Ectodermal cell (in vitro differentiated cells): ENCODE results near the gene IFT80.

Source experiments
- H3K27ac ChIP-seq: 2 replicates; pipeline ENCODE4 v1.7.0; 2013; ENCODE audit warnings: mild to moderate bottlenecking, low read depth, low read length; ENCODE audit not compliant: insufficient read depth, poor library complexity, severe bottlenecking
- H3K27me3 ChIP-seq: 2 replicates; pipeline ENCODE4 v1.7.0; 2013; ENCODE audit warnings: mild to moderate bottlenecking, low read length; ENCODE audit not compliant: insufficient read depth, control insufficient read depth, poor library complexity, severe bottlenecking
- H3K36me3 ChIP-seq: one replicate; pipeline ENCODE4 v1.7.0; 2013; ENCODE audit warnings: low read length; ENCODE audit not compliant: control insufficient read depth, insufficient read depth
- H3K4me1 ChIP-seq: one replicate; pipeline ENCODE4 v1.7.0; 2013; ENCODE audit warnings: low read length; ENCODE audit not compliant: control insufficient read depth, insufficient read depth
- H3K4me3 ChIP-seq: 2 replicates; pipeline ENCODE4 v1.7.0; 2013; ENCODE audit warnings: low read depth, low read length, control low read depth; ENCODE audit not compliant: insufficient read depth
- H3K9me3 ChIP-seq: 2 replicates; pipeline ENCODE4 v1.7.0; 2013; ENCODE audit warnings: mild to moderate bottlenecking, low read length, moderate library complexity; ENCODE audit not compliant: control insufficient read depth
- WGBS, 2 experiments: methylation state at CpG; one replicate each; pipeline ENCODE4 v1.1.7; 2013; ENCODE audit warnings: missing lambda C conversion rate in 2 of 2; 5-methylcytosine and 5-hydroxymethylcytosine counted together

Gene IFT80

GRCh38 chr3:160227419-160227818 is 171.6 kb downstream of the IFT80 start:
- Histone ChIP-seq H3K27me3 (peaks cover 70% of the 10 kb centered on the region), H3K9me3 (no peaks in the 10 kb centered on the region), H3K27ac (no peak overlapping the region), H3K4me1 (peaks cover 8% of the 10 kb centered on the region), H3K36me3 (no peaks in the 10 kb centered on the region), H3K4me3 (no peak overlapping the region)
- WGBS, 2 experiments: 88 to 89% methylated on average over 2 of the region's 3 CpGs

GRCh38 chr3:160226026-160226907 is 172.8 kb downstream of the IFT80 start:
- H3K27ac ChIP-seq: no peak overlapping the region
- H3K27me3 ChIP-seq: peaks cover 78% of the 10 kb centered on the region
- WGBS, 2 experiments: 3 to 4% methylated on average over 87 of the region's 87 CpGs
- no peaks in the 10 kb centered on the region for H3K36me3 ChIP-seq
- H3K4me1 ChIP-seq: peaks cover 8% of the 10 kb centered on the region
- peak overlapping the region; percentile 37 for H3K4me3 ChIP-seq
- H3K9me3 ChIP-seq: no peaks in the 10 kb centered on the region

GRCh38 chr3:160225176-160226025 is 173.6 kb downstream of the IFT80 start, which contains the start of gene C3orf80:
C3orf80 (plus strand) TSS chr3:160225422; CDS start chr3:160225636, 214 bp downstream.
- 1% methylated on average over 104 of the region's 104 CpGs for WGBS, 2 experiments
- no peak within 1 kb of the TSS for H3K27ac ChIP-seq
- no peaks in the 10 kb centered on the region for H3K9me3 ChIP-seq
- H3K27me3 ChIP-seq: peaks cover 79% of the 10 kb centered on the region
- no peaks in the 10 kb centered on the region for H3K36me3 ChIP-seq
- H3K4me1 ChIP-seq: peaks cover 8% of the 10 kb centered on the region
- peak within 1 kb of the TSS; percentile 37 for H3K4me3 ChIP-seq

DNA sequence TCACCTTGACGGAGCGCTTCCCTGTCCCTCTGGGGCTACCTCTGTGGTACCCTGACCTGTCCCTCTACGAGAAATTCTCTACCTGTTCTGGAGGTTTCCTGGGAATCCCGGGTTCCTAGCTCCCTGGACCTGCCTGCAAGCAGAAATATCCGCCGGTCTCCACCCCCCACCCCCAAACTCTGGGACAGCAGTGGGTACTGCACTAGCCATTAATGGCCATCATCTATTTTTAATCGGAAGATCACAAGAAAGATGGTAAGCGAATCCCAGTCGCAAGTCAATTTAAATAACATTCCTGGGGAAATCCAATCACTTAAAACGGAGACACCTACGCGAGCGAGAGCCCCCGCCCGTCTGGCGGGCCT is 174.2 kb downstream of the IFT80 start:
- peak overlapping the region; percentile 37 for H3K4me3 ChIP-seq

DNA sequence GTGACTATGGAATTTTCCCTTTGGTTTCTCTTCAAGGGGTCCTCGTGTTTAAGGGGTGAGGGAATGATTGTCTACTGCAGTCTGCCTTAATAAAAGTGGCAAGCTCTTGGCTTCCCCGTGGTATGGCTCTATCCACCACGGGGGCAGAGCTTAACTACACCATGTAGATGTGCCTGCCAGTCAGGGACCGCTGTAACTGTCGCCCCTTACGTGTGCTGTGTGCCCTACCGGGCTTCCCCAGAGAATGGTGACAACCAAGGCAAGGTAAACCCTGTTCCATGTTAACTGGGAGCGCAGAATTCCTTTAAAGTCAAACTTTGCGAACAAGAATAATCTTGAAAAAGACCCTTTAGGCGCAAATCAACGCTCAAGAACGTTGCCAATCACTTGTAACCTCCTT is 174.8 kb downstream of the IFT80 start:
- Histone ChIP-seq H3K36me3 (no peaks in the 10 kb centered on the region), H3K4me3 (no peak overlapping the region), H3K27ac (no peak overlapping the region), H3K9me3 (no peaks in the 10 kb centered on the region), H3K27me3 (peaks cover 79% of the 10 kb centered on the region), H3K4me1 (peaks cover 8% of the 10 kb centered on the region)
- 10 to 11% methylated on average over 12 of the region's 12 CpGs for WGBS, 2 experiments

More for the DNA sequence above, 174.2 kb downstream of the IFT80 start:
- Histone ChIP-seq H3K36me3 (no peaks in the 10 kb centered on the region), H3K4me1 (peaks cover 8% of the 10 kb centered on the region), H3K27ac (no peak overlapping the region), H3K27me3 (peaks cover 79% of the 10 kb centered on the region), H3K9me3 (no peaks in the 10 kb centered on the region)
- 2% methylated on average over 16 of the region's 16 CpGs for WGBS, 2 experiments

DNA sequence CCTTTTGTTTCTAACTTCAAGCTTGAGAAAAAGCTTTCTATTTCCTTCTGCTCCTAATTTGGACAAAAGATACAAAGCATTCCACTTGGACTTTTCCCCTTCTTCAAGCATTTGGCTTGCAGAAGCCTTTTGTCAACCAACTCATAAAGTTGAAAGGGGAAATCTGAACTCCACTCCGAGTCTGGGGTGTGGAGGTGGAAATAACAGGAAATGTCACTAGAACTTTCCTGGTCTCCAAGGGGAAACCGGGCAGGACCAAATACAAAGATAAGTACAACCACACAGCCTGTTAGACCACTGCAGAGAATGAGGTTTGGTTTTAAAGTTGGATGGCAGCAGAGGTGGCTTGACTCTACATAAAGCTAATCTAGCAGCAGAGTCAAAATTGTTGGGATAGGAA is 178.0 kb downstream of the IFT80 start:
- Histone ChIP-seq H3K36me3 (no peaks in the 10 kb centered on the region), H3K4me3 (no peak overlapping the region), H3K27ac (no peak overlapping the region), H3K27me3 (peaks cover 49% of the 10 kb centered on the region), H3K4me1 (peaks cover 9% of the 10 kb centered on the region), H3K9me3 (no peaks in the 10 kb centered on the region)
- WGBS, 2 experiments: 80% methylated on average over 2 of the region's 2 CpGs; no CpG with 5 or more reads in 1 of the 2 experiments

DNA sequence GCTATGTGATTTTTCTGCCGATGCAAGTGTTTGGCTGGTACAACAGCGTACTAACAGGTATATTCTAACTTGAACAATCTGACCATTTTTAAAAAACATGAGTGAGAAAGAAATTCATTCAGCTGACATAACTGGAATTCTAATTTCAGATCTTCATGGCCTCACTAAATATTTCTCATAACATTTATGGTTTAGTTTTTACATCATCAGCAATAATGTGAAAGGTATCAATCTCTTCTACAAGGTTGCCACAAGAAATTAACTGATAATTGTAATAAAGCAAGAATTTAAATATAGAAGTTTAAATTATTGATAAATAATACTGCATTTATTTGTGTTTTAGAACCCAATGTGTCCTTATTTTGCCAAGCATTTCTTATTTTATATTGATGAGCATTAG is 179.0 kb downstream of the IFT80 start:
- Histone ChIP-seq H3K27ac (no peak overlapping the region), H3K4me1 (peaks cover 9% of the 10 kb centered on the region), H3K9me3 (no peaks in the 10 kb centered on the region), H3K27me3 (peaks cover 39% of the 10 kb centered on the region), H3K4me3 (no peak overlapping the region), H3K36me3 (no peaks in the 10 kb centered on the region)
- 83 to 97% methylated on average over 1 to 2 of the region's 2 CpGs for WGBS, 2 experiments

DNA sequence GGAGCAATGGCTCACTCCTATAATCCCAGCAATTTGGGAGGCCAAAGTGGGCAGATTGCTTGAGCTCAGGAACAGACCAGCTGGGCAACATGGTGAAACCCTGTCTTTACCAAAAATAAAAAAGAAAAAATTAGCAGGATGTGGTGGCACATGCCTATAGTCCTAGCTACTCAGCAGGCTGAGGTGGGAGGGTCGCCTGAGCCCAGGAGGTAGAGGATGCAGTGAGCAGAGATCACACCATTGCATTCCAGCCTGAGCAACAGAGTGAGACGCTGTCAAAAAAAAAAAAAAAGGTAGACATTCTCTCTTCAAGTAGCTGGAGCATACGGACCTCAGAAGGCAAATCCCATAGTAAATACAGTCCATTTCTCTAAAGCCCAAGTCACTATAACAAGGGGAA is 180.9 kb downstream of the IFT80 start:
- 56 to 72% methylated on average over 3 of the region's 3 CpGs for WGBS, 2 experiments
- Histone ChIP-seq H3K27me3 (peaks cover 20% of the 10 kb centered on the region), H3K9me3 (no peaks in the 10 kb centered on the region), H3K27ac (no peak overlapping the region), H3K4me1 (peaks cover 9% of the 10 kb centered on the region), H3K4me3 (no peak overlapping the region), H3K36me3 (no peaks in the 10 kb centered on the region)

DNA sequence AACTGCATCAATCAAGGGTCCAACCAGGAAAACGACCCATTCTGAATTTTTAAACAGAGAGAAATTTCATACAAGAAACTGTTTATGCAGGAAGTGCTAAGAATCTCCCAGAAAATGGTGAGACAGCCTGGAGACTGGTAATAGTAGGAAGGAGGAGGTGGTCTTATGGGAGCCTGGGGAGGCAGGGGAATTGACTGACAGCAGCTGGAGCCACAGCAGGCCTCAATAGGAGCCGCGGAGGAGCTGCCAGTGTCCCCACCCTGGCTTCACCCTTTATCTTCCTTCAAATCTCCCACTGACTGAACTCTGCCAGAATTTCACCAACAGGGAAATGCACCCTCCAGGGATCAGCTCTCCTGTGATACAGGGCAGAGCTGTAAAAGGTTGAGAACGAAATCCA is 181.3 kb downstream of the IFT80 start:
- Histone ChIP-seq H3K27ac (no peak overlapping the region), H3K4me3 (no peak overlapping the region), H3K36me3 (no peaks in the 10 kb centered on the region), H3K4me1 (peaks cover 9% of the 10 kb centered on the region), H3K9me3 (no peaks in the 10 kb centered on the region), H3K27me3 (peaks cover 15% of the 10 kb centered on the region)
- WGBS, 2 experiments: 51 to 52% methylated on average over 4 of the region's 4 CpGs

GRCh38 chr3:160213191-160213590 is 185.8 kb downstream of the IFT80 start:
- 88 to 93% methylated on average over 1 of the region's 1 CpG for WGBS, 2 experiments

More at GRCh38 chr3:160213191-160213590, 185.8 kb downstream of the IFT80 start:
- no peaks in the 10 kb centered on the region for H3K27me3 ChIP-seq
- H3K4me3 ChIP-seq: no peak overlapping the region
- peaks cover 9% of the 10 kb centered on the region for H3K4me1 ChIP-seq
- H3K36me3 ChIP-seq: no peaks in the 10 kb centered on the region
- no peak overlapping the region for H3K27ac ChIP-seq
- no peaks in the 10 kb centered on the region for H3K9me3 ChIP-seq
